Measurements from ENCODE around the gene FAM3B.
"Not testable (repeated sequence)": the region's sequence is repeated elsewhere in the genome, so short reads cannot be mapped to it uniquely, and the experiment has no call there.

The FAM3B gene

GRCh38 chr21:41350436-41351155 is 34.0 kb downstream of the FAM3B start:
- no peak for DNase-seq (ENCODE audit: low spot score)

DNA sequence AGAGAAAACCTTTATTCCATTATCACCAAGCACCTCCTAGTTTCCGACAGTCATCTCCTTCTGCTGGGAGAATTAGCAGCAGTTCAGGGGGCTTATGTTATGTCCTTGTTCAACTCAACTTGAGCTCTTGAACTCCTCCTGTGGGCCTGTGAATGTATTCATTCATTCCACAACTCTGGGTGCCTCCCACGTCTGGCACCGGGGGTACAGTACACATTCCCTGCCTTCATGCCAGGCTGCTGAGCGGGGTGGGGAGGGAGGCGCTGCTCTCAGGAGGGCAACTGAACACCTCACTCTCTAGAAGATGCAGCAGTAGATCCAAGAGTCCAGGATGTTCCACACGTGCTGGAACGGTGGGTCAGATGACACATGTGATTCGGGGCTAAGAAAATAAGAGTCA is 40.9 kb downstream of the FAM3B start:
- no peak for DNase-seq (ENCODE audit: low spot score)

GRCh38 chr21:41358193-41359166 is 41.9 kb downstream of the FAM3B start:
- DNase-seq (ENCODE audit: low spot score) = no peak

GRCh38 chr21:41359286-41359685 is 42.7 kb downstream of the FAM3B start:
- no peak for DNase-seq (ENCODE audit: low spot score)

DNA sequence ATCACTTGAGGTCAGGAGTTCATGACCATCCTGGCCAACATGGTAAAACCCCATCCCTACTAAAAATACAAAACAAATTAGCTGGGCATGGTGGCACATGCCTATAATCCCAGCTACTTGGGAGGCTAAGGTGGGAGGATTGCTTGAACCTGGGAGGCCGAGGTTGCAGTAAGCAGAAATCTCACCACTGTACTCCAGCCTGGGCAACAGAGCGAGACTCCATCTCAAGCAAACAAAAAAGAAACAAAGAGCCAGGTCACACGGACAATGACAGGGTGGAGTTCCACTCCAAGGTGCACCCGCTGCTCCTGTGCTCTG is 43.1 kb downstream of the FAM3B start:
- DNase-seq (ENCODE audit: low spot score) = not testable (repeated sequence)

GRCh38 chr21:41360072-41360821 is 43.6 kb downstream of the FAM3B start:
- no peak for DNase-seq (ENCODE audit: low spot score)

GRCh38 chr21:41361053-41361785 is 44.6 kb downstream of the FAM3B start:
- no peak for DNase-seq (ENCODE audit: low spot score)

- DNase-seq (ENCODE audit: low spot score) = peak; percentile 58
These were observed 45.4 kb downstream of the FAM3B start, which contains the start of gene MX2 for GRCh38 chr21:41361786-41362604. Gene MX2 (plus strand): TSS chr21:41362027. CDS start chr21:41376907, 14,880 bp downstream.

GRCh38 chr21:41362605-41363369 is 46.2 kb downstream of the FAM3B start:
- no peak for DNase-seq (ENCODE audit: low spot score)

DNA sequence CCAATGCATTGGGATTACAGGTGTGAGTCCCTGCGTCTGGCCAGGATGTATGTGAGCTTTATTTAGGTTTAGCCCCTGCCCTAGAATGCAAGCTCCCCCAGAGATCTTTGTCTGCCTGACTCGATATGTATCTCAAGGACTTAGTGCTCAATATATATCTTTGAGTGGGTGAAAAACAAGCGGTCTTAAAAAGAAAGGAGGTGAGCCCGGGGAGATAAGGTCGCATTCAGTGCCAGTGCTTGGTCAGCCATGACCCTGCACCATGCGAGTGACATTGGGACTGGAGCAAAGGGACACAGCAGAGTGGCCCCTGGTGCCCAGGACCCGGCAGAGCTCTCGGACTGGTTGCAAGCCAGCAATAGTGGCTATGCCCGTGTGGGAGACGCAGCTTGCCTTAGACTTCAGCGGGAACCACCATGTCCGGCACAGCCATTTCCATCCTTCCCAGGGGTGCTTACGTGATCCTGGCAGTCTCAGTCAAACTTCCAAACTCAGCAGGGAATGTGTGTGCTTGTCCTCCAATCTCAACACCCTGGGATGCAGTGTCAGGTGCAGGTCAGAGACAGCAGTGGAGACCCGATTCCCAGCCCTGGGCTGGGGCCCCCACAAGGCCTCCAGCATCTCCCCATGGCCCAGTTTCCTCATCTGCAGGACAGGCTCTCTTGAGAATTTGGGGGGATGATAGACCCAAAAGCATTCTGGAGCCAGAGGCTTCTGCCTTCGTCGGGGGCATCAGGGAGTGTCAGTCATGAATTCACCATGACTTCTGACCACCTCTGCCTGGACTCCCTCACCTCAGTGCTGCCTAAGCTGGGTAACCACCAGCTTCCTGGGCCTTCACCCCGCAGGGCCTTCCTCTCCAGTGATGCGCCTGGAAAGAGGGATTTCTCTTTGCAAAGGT is 47.0 kb downstream of the FAM3B start:
- no peak for DNase-seq (ENCODE audit: low spot score)

DNA sequence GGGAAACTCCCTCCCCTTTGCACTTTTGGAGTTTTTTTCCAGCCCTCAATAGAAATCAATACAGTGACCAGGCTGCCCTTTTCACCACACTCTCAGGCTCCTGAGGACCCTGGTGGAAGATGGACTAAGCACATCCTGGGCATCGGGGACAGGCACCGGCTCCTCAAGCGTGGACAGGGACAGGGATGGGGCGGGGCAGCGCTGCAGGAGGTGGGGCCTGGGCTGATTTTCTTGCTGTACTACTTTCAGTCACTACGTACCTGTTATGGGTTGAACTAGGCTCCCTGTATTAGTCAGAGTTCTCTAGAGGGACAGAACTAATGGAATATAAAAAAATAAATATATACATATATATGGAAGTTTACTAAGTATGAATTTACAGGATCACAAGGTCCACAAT is 47.7 kb downstream of the FAM3B start:
- no peak for DNase-seq (ENCODE audit: low spot score)

DNA sequence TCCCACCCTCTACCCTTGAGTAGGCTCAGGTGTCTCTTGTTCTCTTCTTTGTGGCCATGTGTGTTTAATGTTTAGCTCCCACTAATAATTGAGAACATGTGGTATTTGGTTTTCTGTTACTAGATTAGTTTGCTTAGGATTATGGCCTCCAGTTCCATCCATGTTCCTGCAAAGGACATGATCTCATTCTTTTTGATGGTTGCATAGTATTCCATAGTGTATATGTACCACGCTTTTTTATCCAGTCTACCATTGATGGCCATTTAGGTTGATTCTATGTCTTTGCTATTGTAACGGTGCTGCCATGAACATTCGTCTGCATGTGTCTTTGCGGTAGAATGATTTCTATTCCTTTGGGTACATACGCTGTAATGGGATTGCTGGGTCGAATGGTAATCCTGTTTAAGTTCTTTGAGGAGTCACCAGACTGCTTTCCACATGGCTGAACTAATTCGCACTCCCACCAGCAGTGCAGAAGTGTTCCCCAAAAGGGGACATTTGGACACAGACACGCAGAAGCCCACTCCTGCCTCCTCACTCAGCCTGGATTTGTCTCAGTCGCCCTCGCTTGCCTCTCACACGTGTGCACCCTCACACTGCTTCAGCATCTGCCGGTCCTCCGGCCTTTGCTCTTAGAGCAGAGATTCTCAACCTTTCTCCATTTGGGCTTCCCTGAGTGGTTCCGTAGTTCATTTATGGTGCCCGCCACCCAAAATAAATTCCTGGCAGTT is 48.9 kb downstream of the FAM3B start:
- no peak for DNase-seq (ENCODE audit: low spot score)

- no peak for DNase-seq (ENCODE audit: low spot score)
These were observed 50.0 kb downstream of the FAM3B start for GRCh38 chr21:41366522-41367151.

GRCh38 chr21:41367301-41367944 is 50.8 kb downstream of the FAM3B start:
- DNase-seq (ENCODE audit: low spot score) = no peak

GRCh38 chr21:41367945-41368734 is 51.5 kb downstream of the FAM3B start:
- DNase-seq (ENCODE audit: low spot score) = no peak

DNA sequence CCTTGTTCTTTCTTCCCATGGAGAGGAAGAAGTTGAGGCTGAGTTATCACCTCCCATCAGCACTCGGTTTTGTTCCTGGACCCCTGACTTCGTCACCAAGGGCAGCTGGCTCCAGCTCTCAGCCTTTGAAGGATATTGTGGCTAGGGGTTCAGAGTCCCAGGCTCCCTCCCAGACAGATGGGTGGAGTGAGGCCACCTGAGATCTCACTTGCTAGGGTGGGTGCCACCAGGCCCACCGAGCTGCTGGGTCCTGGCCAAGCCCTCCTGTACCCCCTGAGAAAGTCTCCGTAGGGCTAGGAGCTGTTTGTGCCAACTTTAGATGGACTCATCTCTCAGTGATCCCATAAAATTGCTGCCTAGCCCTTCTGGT is 52.1 kb downstream of the FAM3B start:
- DNase-seq (ENCODE audit: low spot score) = no peak
